ENCODE data around the gene EBF3. TPM values are rescaled to one million over a fixed set of nuclear protein-coding genes. Genes with fewer than 3 reads are reported as not detected.

EBF3 gene
- total and polyA plus RNA-seq, 2 donors (not counting 3 experiments of a cell fraction or from before 2014, with no cell fraction given): 0.92 to 2.7 TPM

DNA sequence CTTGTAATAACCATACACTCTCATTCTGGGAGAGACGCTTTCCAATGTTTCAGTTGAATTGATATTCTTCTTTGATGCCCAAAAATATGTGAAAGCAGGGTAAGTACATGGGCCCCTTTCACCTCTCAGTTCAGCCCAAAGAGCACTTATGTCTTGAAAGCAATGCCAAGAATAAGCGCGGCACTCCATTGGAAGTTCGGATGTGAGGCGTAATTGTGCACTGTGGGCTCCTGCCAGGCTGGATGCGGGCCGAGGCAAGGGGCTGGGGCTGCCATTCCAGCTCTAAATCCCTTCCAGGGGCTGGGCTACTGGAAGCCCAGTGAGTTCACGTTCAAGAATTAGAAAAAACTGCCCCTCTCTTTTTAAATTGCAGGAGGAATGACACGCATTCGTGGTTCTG lies 113.8 kb downstream of the EBF3 start:
- dilution Hi-C loops (cut with MboI; ENCODE audit: extremely low pct_ligation_motif_present, low sequenced_read_pairs) (no loop called here), intact Hi-C loops (cut with micrococcal nuclease) (no loop called here)
- no peaks in the 10 kb centered on the region for H3K4me1 ChIP-seq (ENCODE audit: control insufficient read depth, extremely low read depth, insufficient read depth, low read length)
- no peak overlapping the region for H3K9ac ChIP-seq (replicated peaks; ENCODE audit: extremely low read depth, insufficient read depth, low read length)
- CTCF ChIA-PET: no interaction called here
- H3K4me2 ChIP-seq (ENCODE audit: insufficient read depth, low read length): no peak overlapping the region
- FAIRE-seq (no peak), DNase-seq (ENCODE audit: low read depth, low spot score) (no peak)
- POLR2A ChIA-PET: no interaction called here
- H3K79me2 ChIP-seq (ENCODE audit: control insufficient read depth, insufficient read depth, low read length): no peaks in the 10 kb centered on the region
- H3K4me3 ChIP-seq (replicated peaks in 1 of 3; ENCODE audit: insufficient read depth in 1 of 3, low read depth in 1 of 3, low read length in 3 of 3): no peak overlapping the region
- no peaks in the 10 kb centered on the region for H3K9me1 ChIP-seq (replicated peaks; ENCODE audit: control insufficient read depth, extremely low read depth, insufficient read depth, low read length)
- no peaks in the 10 kb centered on the region for H4K20me1 ChIP-seq (replicated peaks; ENCODE audit: control insufficient read depth, extremely low read depth, insufficient read depth, low read length)
- no peaks in the 10 kb centered on the region for H3K27me3 ChIP-seq (ENCODE audit: control insufficient read depth in 2 of 2, insufficient read depth in 2 of 2, low read length in 2 of 2)
- no peak overlapping the region for H2AFZ ChIP-seq (ENCODE audit: low read depth, low read length)
- H3K36me3 ChIP-seq (ENCODE audit: control insufficient read depth in 2 of 2, extremely low read depth in 1 of 2, insufficient read depth in 2 of 2, low read length in 2 of 2): no peaks in the 10 kb centered on the region
- peaks cover 2% of the 10 kb centered on the region for H3K9me3 ChIP-seq (replicated peaks; ENCODE audit: control insufficient read depth, insufficient read depth, low read length)
- TF ChIP-seq, protein P1, sequence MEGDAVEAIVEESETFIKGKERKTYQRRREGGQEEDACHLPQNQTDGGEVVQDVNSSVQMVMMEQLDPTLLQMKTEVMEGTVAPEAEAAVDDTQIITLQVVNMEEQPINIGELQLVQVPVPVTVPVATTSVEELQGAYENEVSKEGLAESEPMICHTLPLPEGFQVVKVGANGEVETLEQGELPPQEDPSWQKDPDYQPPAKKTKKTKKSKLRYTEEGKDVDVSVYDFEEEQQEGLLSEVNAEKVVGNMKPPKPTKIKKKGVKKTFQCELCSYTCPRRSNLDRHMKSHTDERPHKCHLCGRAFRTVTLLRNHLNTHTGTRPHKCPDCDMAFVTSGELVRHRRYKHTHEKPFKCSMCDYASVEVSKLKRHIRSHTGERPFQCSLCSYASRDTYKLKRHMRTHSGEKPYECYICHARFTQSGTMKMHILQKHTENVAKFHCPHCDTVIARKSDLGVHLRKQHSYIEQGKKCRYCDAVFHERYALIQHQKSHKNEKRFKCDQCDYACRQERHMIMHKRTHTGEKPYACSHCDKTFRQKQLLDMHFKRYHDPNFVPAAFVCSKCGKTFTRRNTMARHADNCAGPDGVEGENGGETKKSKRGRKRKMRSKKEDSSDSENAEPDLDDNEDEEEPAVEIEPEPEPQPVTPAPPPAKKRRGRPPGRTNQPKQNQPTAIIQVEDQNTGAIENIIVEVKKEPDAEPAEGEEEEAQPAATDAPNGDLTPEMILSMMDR (IDR thresholded peaks at IDR 0.05; ENCODE audit: extremely low read depth in 1 of 2, insufficient read depth in 1 of 2, low read depth in 1 of 2, low read length in 2 of 2): no peak
- TF ChIP-seq POLR2AphosphoS5 (IDR thresholded peaks at IDR 0.05; ENCODE audit: insufficient read depth, low read depth, low read length) (no peak), FOS (IDR thresholded peaks at IDR 0.05; ENCODE audit: borderline replicate concordance, insufficient read depth, low read length) (no peak), GATA2 (IDR thresholded peaks at IDR 0.05; ENCODE audit: insufficient read depth, insufficient read length, low read depth, low read length) (no peak), POLR2A (IDR thresholded peaks at IDR 0.05; ENCODE audit: low read depth, low read length) (no peak), JUN (IDR thresholded peaks at IDR 0.05; ENCODE audit: borderline replicate concordance, insufficient read depth, insufficient read length, low read depth) (no peak)
- H3K27ac ChIP-seq (ENCODE audit: insufficient read depth, low read depth, low read length): no peak overlapping the region
- no TSS peak for BruUV-seq (replicated peaks)

DNA sequence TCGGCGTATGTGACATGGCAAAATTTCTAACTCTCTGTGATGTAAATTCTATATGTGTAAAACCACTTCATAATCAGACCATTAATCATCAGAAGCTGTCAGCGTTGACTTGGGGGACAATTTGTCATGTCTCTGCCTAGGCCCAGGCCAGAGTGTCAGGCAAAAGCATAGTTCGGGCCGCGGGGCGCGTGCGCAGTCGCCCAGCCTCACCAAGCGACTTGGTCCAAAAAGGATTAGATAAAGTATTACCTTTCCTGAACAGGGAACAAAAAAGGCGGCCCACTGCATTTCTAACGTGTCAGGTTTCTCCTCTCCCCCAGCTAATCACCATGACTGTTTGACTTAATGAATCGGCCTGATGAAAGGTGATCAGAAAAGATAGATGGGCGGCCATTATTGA lies 114.2 kb downstream of the EBF3 start:
- Histone ChIP-seq H3K36me3 (ENCODE audit: control insufficient read depth in 2 of 2, extremely low read depth in 1 of 2, insufficient read depth in 2 of 2, low read length in 2 of 2) (no peaks in the 10 kb centered on the region), H3K4me1 (ENCODE audit: control insufficient read depth, extremely low read depth, insufficient read depth, low read length) (no peaks in the 10 kb centered on the region), H2AFZ (ENCODE audit: low read depth, low read length) (no peak overlapping the region), H3K27ac (ENCODE audit: insufficient read depth, low read depth, low read length) (no peak overlapping the region), H3K9me3 (replicated peaks; ENCODE audit: control insufficient read depth, insufficient read depth, low read length) (peaks cover 2% of the 10 kb centered on the region), H3K9me1 (replicated peaks; ENCODE audit: control insufficient read depth, extremely low read depth, insufficient read depth, low read length) (no peaks in the 10 kb centered on the region), H3K4me3 (replicated peaks in 1 of 3; ENCODE audit: insufficient read depth in 1 of 3, low read depth in 1 of 3, low read length in 3 of 3) (no peak overlapping the region), H3K4me2 (ENCODE audit: insufficient read depth, low read length) (no peak overlapping the region), H4K20me1 (replicated peaks; ENCODE audit: control insufficient read depth, extremely low read depth, insufficient read depth, low read length) (no peaks in the 10 kb centered on the region), H3K9ac (replicated peaks; ENCODE audit: extremely low read depth, insufficient read depth, low read length) (no peak overlapping the region), H3K79me2 (ENCODE audit: control insufficient read depth, insufficient read depth, low read length) (no peaks in the 10 kb centered on the region), H3K27me3 (ENCODE audit: control insufficient read depth in 2 of 2, insufficient read depth in 2 of 2, low read length in 2 of 2) (no peaks in the 10 kb centered on the region)
- no peak for TF ChIP-seq MYC (IDR thresholded peaks at IDR 0.05; ENCODE audit: low read depth, low read length)
- no peak for TF ChIP-seq POLR2AphosphoS5 (IDR thresholded peaks at IDR 0.05; ENCODE audit: insufficient read depth, low read depth, low read length)
- TF ChIP-seq, protein P2, sequence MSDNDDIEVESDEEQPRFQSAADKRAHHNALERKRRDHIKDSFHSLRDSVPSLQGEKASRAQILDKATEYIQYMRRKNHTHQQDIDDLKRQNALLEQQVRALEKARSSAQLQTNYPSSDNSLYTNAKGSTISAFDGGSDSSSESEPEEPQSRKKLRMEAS (IDR thresholded peaks at IDR 0.05; ENCODE audit: insufficient read depth, insufficient read length): no peak
- TF ChIP-seq GATA2 (IDR thresholded peaks at IDR 0.05; ENCODE audit: insufficient read depth, insufficient read length, low read depth, low read length): no peak
- TF ChIP-seq JUN (IDR thresholded peaks at IDR 0.05; ENCODE audit: borderline replicate concordance, insufficient read depth, insufficient read length, low read depth): no peak
- TF ChIP-seq, protein P1 (IDR thresholded peaks at IDR 0.05; ENCODE audit: extremely low read depth in 1 of 2, insufficient read depth in 1 of 2, low read depth in 1 of 2, low read length in 2 of 2): no peak
- no peak for TF ChIP-seq EZH2 (IDR thresholded peaks at IDR 0.05; ENCODE audit: borderline replicate concordance, low read depth, low read length, severe bottlenecking)
- no peak for TF ChIP-seq FOS (IDR thresholded peaks at IDR 0.05; ENCODE audit: borderline replicate concordance, insufficient read depth, low read length)
- TF ChIP-seq POLR2A (IDR thresholded peaks at IDR 0.05; ENCODE audit: low read depth, low read length): no peak
- no TSS peak for BruUV-seq (replicated peaks)
- dilution Hi-C loops (cut with MboI; ENCODE audit: extremely low pct_ligation_motif_present, low sequenced_read_pairs): no loop called here
- POLR2A ChIA-PET: no interaction called here
- intact Hi-C loops (cut with micrococcal nuclease): no loop called here
- DNase-seq (ENCODE audit: low read depth, low spot score): no peak
- no peak for FAIRE-seq
- CTCF ChIA-PET: no interaction called here
